Measurements from ENCODE around the gene CIRBP. TPM values are rescaled to one million over a fixed set of nuclear protein-coding genes. Genes with fewer than 3 reads are reported as not detected.

Gene CIRBP
- 100 to 1,000 TPM; 258 to 623 (median 458) TPM for total RNA-seq

- peak; percentile 100 for DNase-seq
- Histone ChIP-seq H3K4me3 (peak within 1 kb of the TSS; percentile 65 to 97 (median 82)), H3K27me3 (no peaks in the 10 kb centered on the region), H3K4me1 (peaks cover 13 to 87% (median 63%) of the 10 kb centered on the region in 4 donors), H3K9me3 (no peaks in the 10 kb centered on the region), H3K36me3 (peaks cover 0 to 34% (median 0%) of the 10 kb centered on the region in 3 donors), H3K27ac (peak within 1 kb of the TSS; percentile 98 to 99 (median 99))
- TF ChIP-seq CTCF (IDR thresholded peaks at IDR 0.05) (no peak), POLR2A (IDR thresholded peaks at IDR 0.05) (peak; percentile 96 to 98)
Observed at GRCh38 chr19:1269065-1269477, at the start of gene CIRBP. TSS of gene CIRBP (plus strand) at chr19:1269332. CDS start at chr19:1270934, 1,602 bp downstream.

- Histone ChIP-seq H3K36me3 (peaks cover 0 to 53% (median 0%) of the 10 kb centered on the region in 3 donors), H3K27ac (no peak overlapping the region), H3K27me3 (no peaks in the 10 kb centered on the region), H3K9me3 (no peaks in the 10 kb centered on the region), H3K4me3 (no peak overlapping the region), H3K4me1 (peaks cover 0 to 34% (median under 1%) of the 10 kb centered on the region in 4 donors)
- TF ChIP-seq CTCF (IDR thresholded peaks at IDR 0.05) (no peak), POLR2A (IDR thresholded peaks at IDR 0.05) (no peak)
- DNase-seq: no peak
Observed at GRCh38 chr19:1219786-1220476, 49.2 kb upstream of the CIRBP start.

GRCh38 chr19:1220477-1220930 is 48.6 kb upstream of the CIRBP start:
- no peaks in the 10 kb centered on the region for H3K27me3 ChIP-seq
- no peak overlapping the region for H3K27ac ChIP-seq
- H3K36me3 ChIP-seq: peaks cover 0 to 55% (median 0%) of the 10 kb centered on the region in 3 donors
- no peak for DNase-seq
- no peaks in the 10 kb centered on the region for H3K9me3 ChIP-seq
- H3K4me3 ChIP-seq: no peak overlapping the region
- TF ChIP-seq CTCF (IDR thresholded peaks at IDR 0.05) (no peak), POLR2A (IDR thresholded peaks at IDR 0.05) (no peak)
- peaks cover 0 to 29% (median 0%) of the 10 kb centered on the region in 4 donors for H3K4me1 ChIP-seq

- no peak for TF ChIP-seq POLR2A (IDR thresholded peaks at IDR 0.05)
- TF ChIP-seq CTCF (IDR thresholded peaks at IDR 0.05): peak in 5 of 6 experiments; percentile 17 to 73 (median 51)
- Histone ChIP-seq H3K27me3 (no peaks in the 10 kb centered on the region), H3K27ac (no peak overlapping the region), H3K36me3 (peaks cover 0 to 62% (median 0%) of the 10 kb centered on the region in 3 donors), H3K4me1 (peaks cover 0 to 21% (median 0%) of the 10 kb centered on the region in 4 donors), H3K4me3 (no peak overlapping the region), H3K9me3 (no peaks in the 10 kb centered on the region)
- peak in 2 of 3 donors; percentile 69 to 71 for DNase-seq
Observed at GRCh38 chr19:1220976-1221903, 47.9 kb upstream of the CIRBP start.

GRCh38 chr19:1221904-1222255 is 47.3 kb upstream of the CIRBP start:
- Histone ChIP-seq H3K27me3 (no peaks in the 10 kb centered on the region), H3K4me3 (no peak overlapping the region), H3K4me1 (peaks cover 0 to 17% (median 0%) of the 10 kb centered on the region in 4 donors), H3K27ac (no peak overlapping the region), H3K36me3 (peaks cover 0 to 68% (median 0%) of the 10 kb centered on the region in 3 donors), H3K9me3 (no peaks in the 10 kb centered on the region)
- no peak for TF ChIP-seq POLR2A (IDR thresholded peaks at IDR 0.05)
- no peak for TF ChIP-seq CTCF (IDR thresholded peaks at IDR 0.05)
- DNase-seq: no peak

Data from Peyer's patch (tissue), 4 donors.